Astrocyte (in vitro differentiated cells and primary cell): ENCODE results near the gene L3MBTL1. TPM values are rescaled to one million over a fixed set of nuclear protein-coding genes. Genes with fewer than 3 reads are reported as not detected.

Experiments used
- DNase-seq: peaks from one replicate; pipeline ENCODE4 v3.0.0-alpha.2; 2010; ENCODE audit warnings: low read depth
- FAIRE-seq: peaks from 2 replicates; lab custom pipeline; 2011; peaks lifted over from hg19 to GRCh38; lab: Jason Lieb, UNC
- H2AFZ ChIP-seq: 2 replicates; pipeline ENCODE4 v1.6.0; 2012; ENCODE audit warnings: low read depth, low read length, inconsistent platforms
- H3K27ac ChIP-seq: 2 replicates; pipeline ENCODE4 v1.5.1; 2011; ENCODE audit warnings: low read depth, low read length, inconsistent platforms
- H3K27me3 ChIP-seq: 2 replicates; pipeline ENCODE4 v1.6.0; 2011; ENCODE audit warnings: low read length, inconsistent platforms; ENCODE audit not compliant: insufficient read depth
- H3K36me3 ChIP-seq: 2 replicates; pipeline ENCODE4 v1.5.1; 2011; ENCODE audit warnings: low read length, inconsistent platforms; ENCODE audit not compliant: insufficient read depth
- H3K4me1 ChIP-seq: 2 replicates; pipeline ENCODE4 v1.5.1; 2011; ENCODE audit warnings: low read length, inconsistent platforms; ENCODE audit not compliant: insufficient read depth
- H3K4me2 ChIP-seq: 2 replicates; pipeline ENCODE4 v1.6.0; 2012; ENCODE audit warnings: low read length, inconsistent platforms
- H3K4me3 ChIP-seq: 2 replicates; pipeline ENCODE4 v1.5.1; 2011; ENCODE audit warnings: low read depth, mild to moderate bottlenecking, low read length, inconsistent platforms; ENCODE audit not compliant: insufficient read depth
- H3K79me2 ChIP-seq: 2 replicates; pipeline ENCODE4 v1.6.0; 2012; ENCODE audit warnings: mild to moderate bottlenecking, low read length, inconsistent platforms; ENCODE audit not compliant: insufficient read depth
- H3K9ac ChIP-seq: 2 replicates; pipeline ENCODE4 v1.6.0; 2012; ENCODE audit warnings: mild to moderate bottlenecking, low read length, inconsistent platforms
- H3K9me3 ChIP-seq: 2 replicates; pipeline ENCODE4 v1.5.1; 2012; ENCODE audit warnings: low read depth, mild to moderate bottlenecking, low read length, inconsistent platforms; ENCODE audit not compliant: insufficient read depth
- H4K20me1 ChIP-seq: 2 replicates; pipeline ENCODE4 v1.6.0; 2012; ENCODE audit warnings: low read length, inconsistent platforms; ENCODE audit not compliant: insufficient read depth
- H3K27ac Mint-ChIP-seq: one replicate; pipeline ENCODE4 v1.8.0; 2021; ENCODE audit warnings: mild to moderate bottlenecking, mixed read lengths; ENCODE audit not compliant: unreplicated experiment
- H3K27me3 Mint-ChIP-seq: one replicate; pipeline ENCODE4 v1.8.0; 2021; ENCODE audit warnings: low read depth, mixed read lengths; ENCODE audit not compliant: unreplicated experiment
- H3K36me3 Mint-ChIP-seq: one replicate; pipeline ENCODE4 v1.8.0; 2021; ENCODE audit warnings: low read depth, mixed read lengths; ENCODE audit not compliant: unreplicated experiment
- H3K4me1 Mint-ChIP-seq: one replicate; pipeline ENCODE4 v1.8.0; 2021; ENCODE audit warnings: low read depth, mixed read lengths; ENCODE audit not compliant: unreplicated experiment
- H3K4me3 Mint-ChIP-seq: one replicate; pipeline ENCODE4 v1.8.0; 2021; ENCODE audit warnings: mild to moderate bottlenecking, moderate library complexity, mixed read lengths; ENCODE audit not compliant: unreplicated experiment
- H3K9me3 Mint-ChIP-seq: one replicate; pipeline ENCODE4 v1.8.0; 2021; ENCODE audit warnings: mild to moderate bottlenecking, mixed read lengths; ENCODE audit not compliant: unreplicated experiment
- CTCF ChIP-seq: IDR thresholded peaks from 2 replicates; pipeline ENCODE4 v1.5.1; 2011; ENCODE audit warnings: low read depth, mild to moderate bottlenecking, inconsistent platforms, low read length, moderate library complexity; ENCODE audit not compliant: insufficient read depth
- EZH2 ChIP-seq: IDR thresholded peaks from 2 replicates; pipeline ENCODE4 v1.6.1; 2012; ENCODE audit warnings: mild to moderate bottlenecking, low read length, inconsistent platforms; ENCODE audit not compliant: insufficient read depth
- total RNA-seq: library from RNA; stranded (reverse); gene quantifications from 2 replicates; pipeline ENCODE4 v1.2.1, GENCODE V29; 2021

L3MBTL1 gene
- total RNA-seq, 1 donor from 2014 or later = 13.0 TPM

GRCh38 chr20:43560974-43561373 lies 53.5 kb downstream of the L3MBTL1 start:
- Histone ChIP-seq H3K9ac (no peak overlapping the region), H4K20me1 (no peaks in the 10 kb centered on the region), H3K27me3 (no peaks in the 10 kb centered on the region), H3K36me3 (no peaks in the 10 kb centered on the region), H3K27ac (no peak overlapping the region), H2AFZ (no peak overlapping the region), H3K4me3 (no peak overlapping the region), H3K9me3 (no peaks in the 10 kb centered on the region), H3K79me2 (no peaks in the 10 kb centered on the region), H3K4me2 (no peak overlapping the region), H3K4me1 (peaks cover 6% of the 10 kb centered on the region)
- Mint-ChIP-seq H3K9me3 (no peaks in the 10 kb centered on the region), H3K4me1 (peaks cover 14% of the 10 kb centered on the region), H3K36me3 (no peaks in the 10 kb centered on the region), H3K27me3 (peaks cover 7% of the 10 kb centered on the region), H3K4me3 (no peak overlapping the region), H3K27ac (no peak overlapping the region)
- FAIRE-seq = no peak
- DNase-seq = no peak
- TF ChIP-seq EZH2 (no peak), CTCF (no peak)

- Mint-ChIP-seq H3K36me3 (no peaks in the 10 kb centered on the region), H3K27me3 (peaks cover 18% of the 10 kb centered on the region), H3K4me1 (peaks cover 5% of the 10 kb centered on the region), H3K4me3 (no peak overlapping the region), H3K27ac (no peak overlapping the region), H3K9me3 (no peaks in the 10 kb centered on the region)
- TF ChIP-seq EZH2 (no peak), CTCF (no peak)
- H3K4me2 ChIP-seq = no peak overlapping the region
- H3K4me1 ChIP-seq = peaks cover 3% of the 10 kb centered on the region
- no peaks in the 10 kb centered on the region for H3K9me3 ChIP-seq
- no peak for FAIRE-seq
- no peaks in the 10 kb centered on the region for H4K20me1 ChIP-seq
- no peak for DNase-seq
- H3K4me3 ChIP-seq = no peak overlapping the region
- no peak overlapping the region for H3K27ac ChIP-seq
- no peaks in the 10 kb centered on the region for H3K36me3 ChIP-seq
- no peak overlapping the region for H3K9ac ChIP-seq
- no peaks in the 10 kb centered on the region for H3K79me2 ChIP-seq
- no peaks in the 10 kb centered on the region for H3K27me3 ChIP-seq
- no peak overlapping the region for H2AFZ ChIP-seq
Observed at GRCh38 chr20:43563429-43563828, 55.9 kb downstream of the L3MBTL1 start.

- H3K4me1 Mint-ChIP-seq = no peaks in the 10 kb centered on the region
- no peak for FAIRE-seq
Observed at GRCh38 chr20:43563991-43564390, 56.5 kb downstream of the L3MBTL1 start.

More at GRCh38 chr20:43563991-43564390, 56.5 kb downstream of the L3MBTL1 start:
- Histone ChIP-seq H3K9ac (no peak overlapping the region), H3K4me1 (no peaks in the 10 kb centered on the region), H3K9me3 (no peaks in the 10 kb centered on the region), H3K27me3 (no peaks in the 10 kb centered on the region), H3K27ac (no peak overlapping the region), H3K36me3 (no peaks in the 10 kb centered on the region), H2AFZ (no peak overlapping the region), H3K4me3 (no peak overlapping the region), H4K20me1 (no peaks in the 10 kb centered on the region), H3K4me2 (no peak overlapping the region), H3K79me2 (no peaks in the 10 kb centered on the region)
- no peak overlapping the region for H3K4me3 Mint-ChIP-seq
- H3K27ac Mint-ChIP-seq = no peak overlapping the region
- H3K36me3 Mint-ChIP-seq = no peaks in the 10 kb centered on the region
- peaks cover 18% of the 10 kb centered on the region for H3K27me3 Mint-ChIP-seq
- no peaks in the 10 kb centered on the region for H3K9me3 Mint-ChIP-seq
- TF ChIP-seq CTCF (no peak), EZH2 (no peak)
- no peak for DNase-seq
